ENCODE results near the gene MAST4. TPM values are rescaled to one million over a fixed set of nuclear protein-coding genes. Genes with fewer than 3 reads are reported as not detected.

Gene MAST4
- total and polyA plus RNA-seq, 2 donors (not counting 1 experiment from before 2014, with no cell fraction given), result 2.5 to 57.1 TPM

DNA sequence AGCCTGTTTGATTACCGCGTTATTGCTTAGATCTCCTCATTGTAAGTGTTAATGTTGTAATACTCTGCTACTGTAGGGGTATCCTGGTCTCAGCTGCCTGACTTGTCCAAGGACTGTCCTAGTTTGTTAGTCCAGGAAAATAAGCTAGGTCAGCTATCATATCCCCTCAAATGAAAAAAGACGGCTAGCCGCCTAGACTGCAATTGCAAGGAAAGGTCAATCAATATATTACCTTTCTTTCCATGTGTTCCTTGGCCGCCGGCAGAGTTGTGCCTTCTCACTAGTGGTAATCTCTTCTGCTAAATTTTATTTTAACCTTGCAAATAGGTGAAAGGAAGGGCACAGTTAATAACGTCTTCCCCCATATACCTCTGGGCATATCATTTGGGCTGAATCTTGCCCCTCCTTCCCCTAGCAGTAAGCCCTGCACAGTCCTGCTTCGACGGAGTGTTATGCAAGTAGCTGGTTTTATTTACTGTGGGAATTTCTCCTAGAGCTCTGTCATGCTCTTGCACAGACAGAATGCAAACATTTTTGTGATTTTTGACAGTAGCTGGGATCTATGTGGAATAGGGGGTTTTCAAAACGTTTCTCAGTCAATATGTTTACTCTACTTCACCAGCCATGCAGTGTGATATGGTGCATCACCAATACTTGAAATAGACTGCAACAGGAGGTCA lies 288.5 kb downstream of the MAST4 start:
- H3K4me3 Mint-ChIP-seq, result no peak overlapping the region
- no peaks in the 10 kb centered on the region for H3K4me1 ChIP-seq (ENCODE audit: control insufficient read depth in 2 of 2, insufficient read depth in 2 of 2, low read length in 2 of 2)

DNA sequence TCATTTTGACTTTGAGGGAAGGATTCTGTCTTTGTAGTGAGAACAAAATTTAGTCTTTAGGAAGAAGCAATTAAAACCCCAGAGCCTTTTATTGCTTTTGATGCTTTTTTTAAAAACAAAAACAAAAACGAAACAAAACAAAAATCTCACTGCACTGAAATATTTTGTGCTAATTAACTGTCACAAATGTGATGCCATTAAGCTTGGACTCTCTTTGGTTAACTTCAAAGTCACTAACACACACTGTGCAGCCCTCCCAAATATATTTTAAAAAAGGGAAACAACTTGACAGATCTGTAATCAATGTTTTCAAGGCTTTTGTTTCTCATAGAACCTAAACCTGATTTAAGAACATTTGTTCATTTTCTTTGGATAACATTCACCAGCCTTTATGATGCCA lies 290.7 kb downstream of the MAST4 start:
- DNase-seq, result no peak
- ATAC-seq (ENCODE audit: low read depth), result no peak
- Mint-ChIP-seq H3K27me3 (peaks cover 9% of the 10 kb centered on the region), H3K27ac (no peak overlapping the region), H3K9me3 (ENCODE audit: insufficient read depth) (no peaks in the 10 kb centered on the region), H3K4me1 (peaks cover 2% of the 10 kb centered on the region), H3K4me3 (no peak overlapping the region)
- no CpG with 5 or more reads among the region's 1 CpG for WGBS (ENCODE audit: insufficient coverage)
- Histone ChIP-seq H3K27me3 (replicated peaks in 1 of 4; ENCODE audit: control extremely low read depth in 1 of 4, control insufficient read depth in 3 of 4, insufficient read depth in 4 of 4, low read length in 3 of 4) (no peaks in the 10 kb centered on the region), H3K4me3 (ENCODE audit: control extremely low read depth in 1 of 5, extremely low read depth in 1 of 5, insufficient read depth in 1 of 5, low read depth in 2 of 5, low read length in 4 of 5) (no peak overlapping the region), H4K20me1 (ENCODE audit: control insufficient read depth, insufficient read depth, low read length, poor library complexity, severe bottlenecking) (no peaks in the 10 kb centered on the region), H2AFZ (ENCODE audit: insufficient read depth, low read depth, low read length, poor library complexity, severe bottlenecking) (no peak overlapping the region), H3K79me2 (ENCODE audit: control insufficient read depth, insufficient read depth, low read length) (no peaks in the 10 kb centered on the region), H3K36me3 (replicated peaks in 1 of 2; ENCODE audit: control extremely low read depth in 1 of 2, control insufficient read depth in 1 of 2, extremely low read depth in 1 of 2, insufficient read depth in 2 of 2, low read length in 1 of 2) (no peaks in the 10 kb centered on the region), H3K9ac (ENCODE audit: low read length) (no peak overlapping the region), H3K4me2 (replicated peaks; ENCODE audit: low read depth, low read length, poor library complexity, severe bottlenecking) (no peak overlapping the region), H3K27ac (ENCODE audit: low read length in 2 of 2) (no peak overlapping the region), H3K9me3 (ENCODE audit: control extremely low read depth in 1 of 3, control insufficient read depth in 2 of 3, insufficient read depth in 1 of 3, low read length in 2 of 3) (no peaks in the 10 kb centered on the region), H3K4me1 (ENCODE audit: control insufficient read depth in 2 of 2, insufficient read depth in 2 of 2, low read length in 2 of 2) (no peaks in the 10 kb centered on the region)
- ChIA-PET CTCF (no interaction called here), POLR2A (no interaction called here)
- intact Hi-C loops (cut with micrococcal nuclease), result no loop called here
- no peak for TF ChIP-seq EZH2 (IDR thresholded peaks at IDR 0.05; ENCODE audit: borderline replicate concordance, insufficient read depth, low read depth, low read length, poor library complexity, severe bottlenecking)
- TF ChIP-seq, protein P1, sequence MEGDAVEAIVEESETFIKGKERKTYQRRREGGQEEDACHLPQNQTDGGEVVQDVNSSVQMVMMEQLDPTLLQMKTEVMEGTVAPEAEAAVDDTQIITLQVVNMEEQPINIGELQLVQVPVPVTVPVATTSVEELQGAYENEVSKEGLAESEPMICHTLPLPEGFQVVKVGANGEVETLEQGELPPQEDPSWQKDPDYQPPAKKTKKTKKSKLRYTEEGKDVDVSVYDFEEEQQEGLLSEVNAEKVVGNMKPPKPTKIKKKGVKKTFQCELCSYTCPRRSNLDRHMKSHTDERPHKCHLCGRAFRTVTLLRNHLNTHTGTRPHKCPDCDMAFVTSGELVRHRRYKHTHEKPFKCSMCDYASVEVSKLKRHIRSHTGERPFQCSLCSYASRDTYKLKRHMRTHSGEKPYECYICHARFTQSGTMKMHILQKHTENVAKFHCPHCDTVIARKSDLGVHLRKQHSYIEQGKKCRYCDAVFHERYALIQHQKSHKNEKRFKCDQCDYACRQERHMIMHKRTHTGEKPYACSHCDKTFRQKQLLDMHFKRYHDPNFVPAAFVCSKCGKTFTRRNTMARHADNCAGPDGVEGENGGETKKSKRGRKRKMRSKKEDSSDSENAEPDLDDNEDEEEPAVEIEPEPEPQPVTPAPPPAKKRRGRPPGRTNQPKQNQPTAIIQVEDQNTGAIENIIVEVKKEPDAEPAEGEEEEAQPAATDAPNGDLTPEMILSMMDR (IDR thresholded peaks at IDR 0.05), result no peak

More for the DNA sequence above, 288.5 kb downstream of the MAST4 start:
- H3K9ac ChIP-seq (ENCODE audit: low read length), result no peak overlapping the region
- ChIA-PET CTCF (no interaction called here), POLR2A (no interaction called here)
- no peaks in the 10 kb centered on the region for H3K9me3 ChIP-seq (ENCODE audit: control extremely low read depth in 1 of 3, control insufficient read depth in 2 of 3, insufficient read depth in 1 of 3, low read length in 2 of 3)
- DNase-seq (no peak), ATAC-seq (ENCODE audit: low read depth) (no peak)
- no peak overlapping the region for H2AFZ ChIP-seq (ENCODE audit: insufficient read depth, low read depth, low read length, poor library complexity, severe bottlenecking)
- no peak overlapping the region for H3K27ac ChIP-seq (ENCODE audit: low read length in 2 of 2)
- no peak overlapping the region for H3K4me3 ChIP-seq (ENCODE audit: control extremely low read depth in 1 of 5, extremely low read depth in 1 of 5, insufficient read depth in 1 of 5, low read depth in 2 of 5, low read length in 4 of 5)
- no peaks in the 10 kb centered on the region for H3K27me3 ChIP-seq (replicated peaks in 1 of 4; ENCODE audit: control extremely low read depth in 1 of 4, control insufficient read depth in 3 of 4, insufficient read depth in 4 of 4, low read length in 3 of 4)
- H3K79me2 ChIP-seq (ENCODE audit: control insufficient read depth, insufficient read depth, low read length), result no peaks in the 10 kb centered on the region
- H3K9me3 Mint-ChIP-seq (ENCODE audit: insufficient read depth), result peaks cover 2% of the 10 kb centered on the region
- TF ChIP-seq, protein P1 (IDR thresholded peaks at IDR 0.05), result no peak
- no peak for TF ChIP-seq EZH2 (IDR thresholded peaks at IDR 0.05; ENCODE audit: borderline replicate concordance, insufficient read depth, low read depth, low read length, poor library complexity, severe bottlenecking)
- peaks cover 2% of the 10 kb centered on the region for H3K4me1 Mint-ChIP-seq
- no peak overlapping the region for H3K4me2 ChIP-seq (replicated peaks; ENCODE audit: low read depth, low read length, poor library complexity, severe bottlenecking)
- no peak overlapping the region for H3K27ac Mint-ChIP-seq
- H3K36me3 ChIP-seq (replicated peaks in 1 of 2; ENCODE audit: control extremely low read depth in 1 of 2, control insufficient read depth in 1 of 2, extremely low read depth in 1 of 2, insufficient read depth in 2 of 2, low read length in 1 of 2), result no peaks in the 10 kb centered on the region
- H3K27me3 Mint-ChIP-seq, result peaks cover 3% of the 10 kb centered on the region
- 100% methylated on average over 4 of the region's 10 CpGs for WGBS (ENCODE audit: insufficient coverage)
- intact Hi-C loops (cut with micrococcal nuclease), result no loop called here
- H4K20me1 ChIP-seq (ENCODE audit: control insufficient read depth, insufficient read depth, low read length, poor library complexity, severe bottlenecking), result no peaks in the 10 kb centered on the region

Measured in B cell (primary cell).